Fibroblast of lung (primary cell): ENCODE results near the gene MYADML2.
A peak's percentile ranks its signal among the peaks of the same experiment; 100 is the strongest.

ENCODE experiments used
- EZH2 ChIP-seq: IDR thresholded peaks from 2 replicates; pipeline ENCODE4 v1.5.1; 2012; ENCODE audit warnings: low read length, control low read depth, mild to moderate bottlenecking; ENCODE audit errors: missing control alignments
- TF ChIP-seq, protein P1 (sequence below), 2 donors: IDR thresholded peaks in 1 of 2; conservative IDR thresholded peaks in 1 of 2; 1 replicate in 1 of 2; 2 replicates in 1 of 2; pipeline ENCODE4 v1.5.1; 2011 to 2012; ENCODE audit warnings: low read length in 2 of 2, control low read depth in 1 of 2, inconsistent platforms in 1 of 2, low read depth in 1 of 2, mild to moderate bottlenecking in 1 of 2

DNA sequence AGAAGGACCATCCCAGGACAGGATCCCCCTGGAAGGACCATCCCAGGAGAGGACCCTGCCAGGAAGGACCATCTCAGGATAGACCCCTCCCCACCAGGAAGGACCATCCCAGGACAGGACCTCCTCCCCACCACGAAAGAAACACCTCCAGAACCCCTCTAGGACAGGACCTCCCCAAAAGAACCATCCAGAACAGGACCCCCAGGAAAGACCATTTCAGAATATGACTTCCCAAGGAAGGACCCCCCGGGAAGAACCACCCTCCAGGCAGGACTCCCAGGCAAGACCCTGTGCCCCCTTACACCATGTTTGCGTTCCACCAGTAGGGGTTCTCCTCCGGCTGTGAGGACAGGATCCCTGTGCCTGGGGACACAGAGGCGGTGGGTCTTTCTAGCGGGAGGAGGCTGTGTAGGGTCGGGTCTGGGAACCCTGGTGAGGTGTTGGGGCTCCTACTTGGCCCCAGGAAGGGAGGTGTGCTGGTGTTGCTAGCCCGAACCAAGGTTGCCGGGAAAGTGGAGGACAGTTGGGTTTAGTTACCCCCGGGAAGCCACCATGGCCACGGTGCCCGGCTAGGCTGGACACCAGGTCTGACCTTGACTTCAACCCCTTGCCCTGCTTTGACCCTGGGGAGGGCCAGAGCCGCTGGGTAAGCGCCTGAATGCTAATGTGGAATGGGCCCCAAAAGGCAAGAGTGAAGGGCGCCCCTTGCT is 11.8 kb upstream of the MYADML2 start:
- peak; percentile 46 for TF ChIP-seq EZH2
- TF ChIP-seq, protein P1, sequence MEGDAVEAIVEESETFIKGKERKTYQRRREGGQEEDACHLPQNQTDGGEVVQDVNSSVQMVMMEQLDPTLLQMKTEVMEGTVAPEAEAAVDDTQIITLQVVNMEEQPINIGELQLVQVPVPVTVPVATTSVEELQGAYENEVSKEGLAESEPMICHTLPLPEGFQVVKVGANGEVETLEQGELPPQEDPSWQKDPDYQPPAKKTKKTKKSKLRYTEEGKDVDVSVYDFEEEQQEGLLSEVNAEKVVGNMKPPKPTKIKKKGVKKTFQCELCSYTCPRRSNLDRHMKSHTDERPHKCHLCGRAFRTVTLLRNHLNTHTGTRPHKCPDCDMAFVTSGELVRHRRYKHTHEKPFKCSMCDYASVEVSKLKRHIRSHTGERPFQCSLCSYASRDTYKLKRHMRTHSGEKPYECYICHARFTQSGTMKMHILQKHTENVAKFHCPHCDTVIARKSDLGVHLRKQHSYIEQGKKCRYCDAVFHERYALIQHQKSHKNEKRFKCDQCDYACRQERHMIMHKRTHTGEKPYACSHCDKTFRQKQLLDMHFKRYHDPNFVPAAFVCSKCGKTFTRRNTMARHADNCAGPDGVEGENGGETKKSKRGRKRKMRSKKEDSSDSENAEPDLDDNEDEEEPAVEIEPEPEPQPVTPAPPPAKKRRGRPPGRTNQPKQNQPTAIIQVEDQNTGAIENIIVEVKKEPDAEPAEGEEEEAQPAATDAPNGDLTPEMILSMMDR (conservative IDR thresholded peaks at IDR 0.05 in 1 of 2, IDR thresholded peaks at IDR 0.05 in 1 of 2; ENCODE audit: low read depth in 1 of 2, low read length in 2 of 2): no peak
